HG03064 (cell line): Measurements from ENCODE around the gene MED13L.
"Not testable (repeated sequence)": the region's sequence is repeated elsewhere in the genome, so short reads cannot be mapped to it uniquely, and the experiment has no call there.

Experiments used
- ATAC-seq: cut with Tn5 transposase; IDR thresholded peaks from one replicate; pipeline ENCODE4 v1.9.1; 2021; ENCODE audit warnings: low read depth; ENCODE audit not compliant: unreplicated experiment

The MED13L gene

DNA sequence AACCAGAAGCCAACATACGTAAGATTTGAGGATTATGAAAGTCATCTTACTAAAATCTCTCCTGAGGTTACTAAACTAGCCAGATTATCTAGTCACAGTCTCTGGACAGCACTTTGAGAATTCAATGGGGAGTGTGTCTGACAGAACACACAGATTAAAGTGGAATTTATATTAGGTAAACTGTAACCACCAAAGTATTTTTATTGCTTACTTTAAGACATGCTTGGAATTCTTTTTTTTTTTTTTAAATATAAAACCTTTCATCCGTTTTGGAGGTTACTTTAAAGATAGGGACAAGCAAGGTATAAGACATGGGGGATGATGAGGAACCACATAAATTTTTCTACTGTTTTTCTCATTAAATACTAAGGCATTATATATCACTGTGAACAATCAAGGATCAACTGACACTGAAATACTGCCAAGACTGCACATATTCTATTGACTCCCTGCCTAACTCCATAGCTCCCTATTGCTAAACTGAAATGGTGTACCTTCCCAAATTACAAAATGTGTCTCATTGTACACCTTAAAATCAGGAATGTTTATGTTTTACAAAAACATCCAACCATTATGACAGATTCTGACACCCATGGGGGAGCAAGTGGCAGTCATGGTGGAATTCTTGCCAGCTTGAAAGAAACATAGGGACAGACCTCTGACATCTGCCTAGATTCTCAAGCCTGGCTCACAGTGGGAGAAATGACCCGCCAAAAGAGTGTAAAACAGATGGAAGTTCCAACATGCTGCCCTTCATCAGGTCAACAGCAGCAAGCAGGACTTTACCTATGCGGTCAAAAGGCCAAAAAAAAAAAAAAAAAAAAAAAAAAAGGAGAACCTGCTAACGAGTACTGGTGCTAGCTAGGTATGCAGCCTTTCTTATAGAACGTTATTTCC lies 239.3 kb downstream of the MED13L start:
- ATAC-seq: no peak

DNA sequence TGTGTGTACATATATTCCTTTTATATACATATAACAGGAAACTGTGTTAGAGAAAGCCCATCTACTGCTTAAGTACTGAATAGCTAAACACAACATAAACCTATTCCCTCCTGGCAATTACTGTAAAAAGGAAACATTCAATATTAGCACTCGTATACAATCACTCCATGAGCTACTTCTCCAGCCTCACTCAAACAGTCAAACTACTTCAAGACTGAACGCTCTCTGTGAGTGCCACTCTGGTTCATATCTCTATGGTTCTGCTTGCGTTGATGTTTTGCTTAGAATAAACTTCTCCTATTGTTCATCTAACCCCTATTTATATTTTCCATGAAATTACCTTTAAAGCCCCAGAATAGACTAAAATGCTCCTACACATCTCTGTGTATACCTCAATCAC lies 243.7 kb downstream of the MED13L start:
- no peak for ATAC-seq

DNA sequence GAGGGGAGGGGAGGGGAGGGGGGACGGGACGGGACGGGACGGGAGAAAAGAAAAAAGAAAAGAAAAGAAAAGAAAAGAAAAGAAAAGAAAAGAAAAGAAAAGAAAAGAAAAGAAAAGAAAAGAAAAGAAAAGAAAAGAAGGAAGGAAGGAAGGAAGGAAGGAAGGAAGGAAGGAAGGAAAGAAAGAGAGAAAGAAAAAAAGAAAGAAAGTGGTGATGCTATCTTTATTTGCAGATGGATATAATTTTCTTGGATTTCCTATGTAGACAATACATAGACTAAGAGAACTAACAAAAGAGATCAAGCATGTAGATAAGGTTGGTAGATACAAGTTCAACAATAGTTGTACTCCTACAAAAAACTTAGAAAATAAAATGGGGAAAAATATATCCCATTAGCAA lies 245.9 kb downstream of the MED13L start:
- ATAC-seq: not testable (repeated sequence)

GRCh38 chr12:116028619-116029018 lies 248.9 kb downstream of the MED13L start:
- no peak for ATAC-seq

DNA sequence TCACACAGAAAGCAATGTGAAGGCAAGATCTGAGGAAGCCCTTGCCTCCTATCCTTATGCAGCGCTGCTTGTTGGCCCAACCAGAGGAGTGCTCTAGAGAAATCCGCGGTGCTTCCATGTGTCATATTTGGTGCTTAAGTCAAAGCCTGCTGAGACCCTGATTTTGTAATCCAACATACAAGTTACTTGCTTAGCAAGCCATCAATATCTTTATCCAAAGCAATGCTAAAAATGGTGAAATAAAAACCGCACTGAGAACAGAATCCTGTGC lies 250.0 kb downstream of the MED13L start:
- ATAC-seq: no peak

DNA sequence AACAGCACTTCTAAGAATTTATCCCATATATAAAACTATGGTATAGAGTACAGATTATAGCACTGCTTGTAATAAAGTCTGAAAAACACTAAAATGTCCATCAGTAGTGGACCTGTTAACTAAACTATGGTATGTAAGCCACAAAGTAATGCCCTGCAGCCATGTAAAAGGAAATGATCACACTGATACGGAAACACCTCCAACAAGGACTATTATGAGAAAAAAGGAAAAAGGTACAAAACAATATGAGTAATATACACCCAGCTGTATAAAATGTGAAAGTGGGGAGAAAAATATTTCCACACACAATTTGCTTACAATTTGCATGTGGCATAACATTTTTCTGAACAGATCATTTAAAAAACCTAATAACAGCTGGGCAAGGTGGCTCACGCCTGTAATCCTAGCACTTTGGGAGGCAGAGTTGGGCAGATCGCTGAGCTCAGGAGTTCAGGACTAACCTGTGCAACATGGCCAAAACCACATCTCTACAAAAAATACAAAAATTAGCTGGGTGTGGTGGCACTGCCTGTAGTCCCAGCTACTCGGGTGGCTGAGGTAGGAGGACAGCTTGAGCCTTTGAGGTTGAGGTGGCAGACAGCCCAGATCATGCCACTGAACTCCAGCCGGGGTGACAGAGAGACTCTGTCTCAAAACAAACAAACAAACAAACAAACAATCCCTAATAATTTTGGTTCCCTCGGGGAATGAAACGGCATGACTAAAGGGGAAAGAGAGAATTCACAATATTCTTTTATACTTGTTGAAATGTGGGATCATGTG lies 250.5 kb downstream of the MED13L start:
- ATAC-seq: no peak

GRCh38 chr12:116026346-116026745 lies 251.1 kb downstream of the MED13L start:
- no peak for ATAC-seq

- no peak for ATAC-seq
Observed at GRCh38 chr12:116024769-116025168, 252.7 kb downstream of the MED13L start.

- no peak for ATAC-seq
Observed at GRCh38 chr12:116019415-116019814, 258.1 kb downstream of the MED13L start.

DNA sequence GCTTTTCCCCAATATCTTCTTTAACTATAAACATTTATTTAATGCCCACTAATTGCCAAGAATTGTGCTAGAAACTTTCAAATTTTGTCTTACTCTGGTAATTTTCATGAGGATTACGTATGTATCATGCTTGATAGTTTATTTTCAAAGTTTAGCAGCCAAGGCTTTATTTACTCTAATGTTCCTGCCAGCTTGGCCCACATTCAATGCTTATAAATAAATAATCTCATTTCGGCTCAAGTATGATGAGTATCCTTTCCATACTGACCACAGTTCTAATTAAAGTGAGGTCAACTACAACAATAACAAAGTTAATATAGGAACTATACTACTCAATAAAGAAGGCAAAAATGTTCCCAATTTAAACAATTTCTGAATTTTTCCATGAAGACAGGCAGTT lies 259.2 kb downstream of the MED13L start:
- ATAC-seq: no peak

GRCh38 chr12:116015525-116015924 lies 262.0 kb downstream of the MED13L start:
- ATAC-seq: no peak

- ATAC-seq: no peak
Observed at GRCh38 chr12:116012757-116013156, 264.7 kb downstream of the MED13L start.

DNA sequence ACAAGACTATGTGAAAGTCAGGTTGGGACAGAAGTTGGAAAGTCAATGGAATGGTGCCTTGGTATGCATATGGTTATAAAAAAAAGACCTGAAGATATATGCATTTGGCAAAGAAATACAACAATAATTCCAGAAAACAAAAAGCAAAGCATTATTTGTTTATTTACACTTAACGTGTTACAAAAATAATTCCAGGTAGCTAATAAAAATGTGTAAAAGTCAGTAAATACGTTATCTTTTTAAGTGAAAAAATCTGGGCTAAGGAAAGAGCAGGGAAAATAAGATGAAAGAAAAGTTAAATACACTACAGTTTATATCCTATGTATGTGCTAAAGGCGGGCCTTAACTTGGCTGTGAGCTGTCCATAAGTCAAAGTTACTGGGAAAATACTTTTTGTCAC lies 266.3 kb downstream of the MED13L start:
- no peak for ATAC-seq

- no peak for ATAC-seq
Observed at GRCh38 chr12:116010467-116010866, 267.0 kb downstream of the MED13L start.

- ATAC-seq: no peak
Observed at GRCh38 chr12:116009805-116010204, 267.7 kb downstream of the MED13L start.

DNA sequence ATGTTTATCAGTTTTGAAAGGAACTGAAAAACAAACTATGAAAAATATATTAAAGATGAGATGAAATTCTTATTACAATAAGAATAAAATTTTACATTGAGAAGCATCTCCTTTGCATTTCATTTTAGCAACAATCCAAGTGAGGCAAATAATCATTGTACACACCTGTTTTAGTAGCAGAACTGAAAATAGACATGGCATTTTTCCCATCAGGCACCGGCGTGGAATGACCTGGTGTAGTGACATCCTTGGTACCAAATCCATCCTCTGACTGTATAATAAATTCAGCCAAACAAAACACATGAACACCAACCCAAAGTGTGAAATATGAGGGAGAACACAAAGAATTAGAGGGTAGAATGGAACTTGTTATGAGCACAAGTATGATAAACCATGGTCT lies 271.4 kb downstream of the MED13L start:
- no peak for ATAC-seq

DNA sequence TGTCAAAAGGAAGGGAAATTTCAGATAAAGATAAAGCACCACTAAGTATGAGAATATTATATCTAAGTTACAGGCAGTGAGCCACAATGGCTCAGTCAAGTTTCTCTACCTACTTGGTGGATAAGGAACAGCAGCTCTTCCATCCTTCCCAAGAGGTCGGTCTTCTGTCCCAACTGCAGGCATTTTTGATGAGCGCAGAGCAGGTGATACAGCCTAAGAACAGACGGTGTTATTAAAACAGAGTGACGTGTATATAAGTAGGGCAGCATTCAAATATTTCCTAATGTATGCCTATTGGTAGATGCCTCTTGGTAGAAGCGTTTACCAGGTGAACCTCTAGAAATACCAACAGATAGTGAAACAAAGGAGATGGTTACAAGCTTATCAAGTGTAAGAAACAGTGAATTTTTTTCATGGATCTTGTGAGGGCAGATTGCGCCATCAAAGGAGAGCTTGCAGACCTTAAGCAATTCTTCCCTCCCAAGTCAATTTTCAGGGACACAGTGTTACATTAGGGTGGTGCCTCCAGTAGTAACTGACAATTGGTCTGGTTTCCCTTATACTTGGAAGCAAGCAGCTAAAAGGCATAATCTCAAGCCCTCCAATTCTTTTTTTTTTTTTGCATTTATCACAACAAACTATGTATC lies 274.5 kb downstream of the MED13L start:
- ATAC-seq: no peak

- ATAC-seq: no peak
Observed at GRCh38 chr12:116000252-116000651, 277.2 kb downstream of the MED13L start.

- ATAC-seq: no peak
Observed at GRCh38 chr12:115999582-115999981, 277.9 kb downstream of the MED13L start.

- no peak for ATAC-seq
Observed at GRCh38 chr12:115998794-115999478, 278.6 kb downstream of the MED13L start.

DNA sequence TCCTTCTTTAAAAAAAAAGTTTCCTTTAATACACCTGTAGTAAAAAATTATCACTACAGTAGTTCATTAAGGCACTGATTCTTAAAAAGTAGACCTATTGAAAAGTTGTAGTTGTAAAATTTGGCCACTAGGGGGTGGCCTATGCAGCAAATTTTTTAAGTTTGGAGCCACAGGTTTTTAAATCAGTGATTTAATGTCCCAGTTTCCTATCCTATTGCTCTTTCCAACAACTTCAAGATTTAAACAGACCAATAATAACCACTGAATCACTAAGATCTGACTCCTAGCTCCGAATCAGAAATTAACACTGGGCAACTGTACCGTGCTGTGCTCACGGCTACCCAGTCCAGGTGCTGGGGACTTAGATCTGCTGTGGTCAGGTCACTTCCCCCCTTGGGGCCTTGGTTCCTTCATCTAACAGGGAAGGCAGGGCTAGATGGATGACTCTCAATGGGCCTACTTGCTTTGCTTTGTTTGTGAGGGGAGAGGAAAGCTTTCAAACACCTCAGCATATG lies 279.3 kb downstream of the MED13L start:
- no peak for ATAC-seq
